Keratinocyte (primary cell): ENCODE measurements around the gene C15orf40. TPM values are rescaled to one million over a fixed set of nuclear protein-coding genes. Genes with fewer than 3 reads are reported as not detected.

ENCODE experiments used
- DNase-seq: peaks from one replicate; pipeline ENCODE4 v3.0.0-alpha.2; 2011; ENCODE audit warnings: low read depth, missing footprints, low spot score
- FAIRE-seq: peaks from 2 replicates; lab custom pipeline; 2011; peaks lifted over from hg19 to GRCh38; lab: Jason Lieb, UNC
- H2AFZ ChIP-seq: 2 replicates; pipeline ENCODE4 v1.6.0; 2012; ENCODE audit warnings: low read length, control low read depth, inconsistent platforms; ENCODE audit not compliant: control insufficient read depth
- H3K27ac ChIP-seq: 2 replicates; pipeline ENCODE4 v1.5.1; 2011; ENCODE audit warnings: low read length; ENCODE audit not compliant: control insufficient read depth, insufficient read depth
- H3K27me3 ChIP-seq: 3 replicates; pipeline ENCODE4 v1.6.0; 2011; ENCODE audit warnings: low read length; ENCODE audit not compliant: control insufficient read depth, insufficient read depth; ENCODE audit errors: extremely low read depth
- H3K36me3 ChIP-seq, 2 experiments: 2 replicates in 1 of 2; 3 replicates in 1 of 2; pipeline ENCODE4 v1.5.1; 2011; ENCODE audit warnings: low read length in 2 of 2, mild to moderate bottlenecking in 1 of 2; ENCODE audit not compliant: control insufficient read depth in 2 of 2, insufficient read depth in 2 of 2; ENCODE audit errors: extremely low read depth in 1 of 2
- H3K4me1 ChIP-seq: 3 replicates; pipeline ENCODE4 v1.5.1; 2011; ENCODE audit warnings: low read length; ENCODE audit not compliant: control insufficient read depth, insufficient read depth; ENCODE audit errors: extremely low read depth
- H3K4me2 ChIP-seq: 3 replicates; pipeline ENCODE4 v1.6.0; 2011; ENCODE audit warnings: low read depth, low read length; ENCODE audit not compliant: control insufficient read depth, insufficient read depth; ENCODE audit errors: extremely low read depth
- H3K4me3 ChIP-seq, 3 experiments: fragments of 200-600 bp in 1 of 3; sonication (generic) in 1 of 3; 2 replicates in 2 of 3; 3 replicates in 1 of 3; pipeline ENCODE4 v1.5.1; 2011 to 2016; ENCODE audit warnings: low read length in 3 of 3, mild to moderate bottlenecking in 3 of 3, control low read depth in 2 of 3, inconsistent platforms in 1 of 3, low read depth in 1 of 3, mixed read lengths in 1 of 3, mixed run types in 1 of 3, moderate library complexity in 1 of 3; ENCODE audit not compliant: control insufficient read depth in 2 of 3, insufficient read depth in 2 of 3; ENCODE audit errors: extremely low read depth in 1 of 3
- H3K79me2 ChIP-seq: 2 replicates; pipeline ENCODE4 v1.6.0; 2012; ENCODE audit warnings: low read length; ENCODE audit not compliant: control insufficient read depth, insufficient read depth
- H3K9ac ChIP-seq: 3 replicates; pipeline ENCODE4 v1.6.0; 2011; ENCODE audit warnings: low read length; ENCODE audit not compliant: control insufficient read depth, insufficient read depth; ENCODE audit errors: extremely low read depth
- H3K9me1 ChIP-seq: 3 replicates; pipeline ENCODE4 v1.6.0; 2011; ENCODE audit warnings: low read length; ENCODE audit not compliant: control insufficient read depth, insufficient read depth; ENCODE audit errors: extremely low read depth
- H3K9me3 ChIP-seq: 2 replicates; pipeline ENCODE4 v1.5.1; 2012; ENCODE audit warnings: low read depth, low read length; ENCODE audit not compliant: control insufficient read depth
- H4K20me1 ChIP-seq: 3 replicates; pipeline ENCODE4 v1.6.0; 2011; ENCODE audit warnings: low read length; ENCODE audit not compliant: control insufficient read depth, insufficient read depth; ENCODE audit errors: extremely low read depth
- CTCF ChIP-seq, 3 experiments: IDR thresholded peaks in 1 of 3; conservative IDR thresholded peaks in 1 of 3; optimal IDR thresholded peaks in 1 of 3; 2 replicates in 2 of 3; 3 replicates in 1 of 3; pipeline versions ENCODE3 to v1.5.1; 2011; ENCODE audit warnings: low read length in 3 of 3, mild to moderate bottlenecking in 3 of 3, moderate library complexity in 2 of 3, control low read depth in 1 of 3, inconsistent platforms in 1 of 3; ENCODE audit not compliant: insufficient read depth in 2 of 3; ENCODE audit errors: extremely low read depth in 1 of 3
- EZH2 ChIP-seq: IDR thresholded peaks from one replicate; pipeline ENCODE4 v1.6.1; 2012; ENCODE audit warnings: inconsistent platforms, mild to moderate bottlenecking, low read length, moderate library complexity
- dilution Hi-C: fragments of 300-500 bp; cut with MboI; formaldehyde crosslinking; loops from one replicate; pipeline ENCODE4 v1.7.0; 2020; ENCODE audit warnings: low sequenced_read_pairs; ENCODE audit not compliant: extremely low pct_ligation_motif_present
- polyA plus RNA-seq, 5 experiments: library from polyadenylated mRNA; depleted of rRNA in 3 of 5; stranded (reverse) in 3 of 5; stranded (forward) in 1 of 5; unstranded in 1 of 5; fragments of >200 nt; gene quantifications; 1 replicate in 1 of 5; 2 replicates in 3 of 5; 3 replicates in 1 of 5; pipeline versions ENCODE4 v1.2.1 to v1.2.3, GENCODE V29; 2011 to 2012; ENCODE audit warnings: missing spikeins in 2 of 5, low read depth in 1 of 5, low replicate concordance in 1 of 5

C15orf40 gene
- polyA plus RNA-seq, 1 donor (not counting 4 experiments of a cell fraction or from before 2014, with no cell fraction given): 26.6 TPM

- Histone ChIP-seq H3K79me2 (peaks cover 48% of the 10 kb centered on the region), H3K27me3 (no peaks in the 10 kb centered on the region), H4K20me1 (no peaks in the 10 kb centered on the region), H3K9me3 (no peaks in the 10 kb centered on the region), H3K4me3 (no peak overlapping the region), H3K4me1 (peaks cover 9% of the 10 kb centered on the region), H3K27ac (no peak overlapping the region), H3K9me1 (no peaks in the 10 kb centered on the region), H2AFZ (no peak overlapping the region), H3K36me3 (peaks cover 10 to 12% of the 10 kb centered on the region in 2 experiments), H3K9ac (no peak overlapping the region), H3K4me2 (no peak overlapping the region)
- DNase-seq: no peak
- dilution Hi-C loops: no loop called here
- FAIRE-seq: no peak
- no peak for TF ChIP-seq EZH2
- no peak for TF ChIP-seq CTCF (optimal IDR thresholded peaks at IDR 0.05 in 1 of 3, IDR thresholded peaks at IDR 0.05 in 1 of 3, conservative IDR thresholded peaks at IDR 0.05 in 1 of 3; ENCODE audit: extremely low read depth in 1 of 3, insufficient read depth in 2 of 3, low read length in 3 of 3)
Observed at GRCh38 chr15:83044156-83044555, 32.7 kb upstream of the C15orf40 start.

GRCh38 chr15:83039206-83039605 is 27.8 kb upstream of the C15orf40 start:
- H3K79me2 ChIP-seq: peaks cover 66% of the 10 kb centered on the region
- TF ChIP-seq EZH2 (no peak), CTCF (optimal IDR thresholded peaks at IDR 0.05 in 1 of 3, IDR thresholded peaks at IDR 0.05 in 1 of 3, conservative IDR thresholded peaks at IDR 0.05 in 1 of 3; ENCODE audit: extremely low read depth in 1 of 3, insufficient read depth in 2 of 3, low read length in 3 of 3) (no peak)
- no peak overlapping the region for H2AFZ ChIP-seq
- peaks cover 0 to 3% of the 10 kb centered on the region in 2 experiments for H3K36me3 ChIP-seq
- no peaks in the 10 kb centered on the region for H3K9me3 ChIP-seq
- H3K4me1 ChIP-seq: no peaks in the 10 kb centered on the region
- no peaks in the 10 kb centered on the region for H3K9me1 ChIP-seq
- no peak overlapping the region for H3K9ac ChIP-seq
- no peak overlapping the region for H3K4me2 ChIP-seq
- H4K20me1 ChIP-seq: no peaks in the 10 kb centered on the region
- H3K27me3 ChIP-seq: no peaks in the 10 kb centered on the region
- no peak overlapping the region for H3K4me3 ChIP-seq
- H3K27ac ChIP-seq: no peak overlapping the region
- no peak for FAIRE-seq
- dilution Hi-C loops: no loop called here
- DNase-seq: no peak
